ENCODE data around the gene STRN3.

GRCh38 chr14:30988509-30988908, 37.7 kb downstream of the STRN3 start:
- TF ChIP-seq GATA2 (IDR thresholded peaks at IDR 0.05; ENCODE audit: low read depth, low read length), result no peak
- no peak for TF ChIP-seq GATA3 (IDR thresholded peaks at IDR 0.05; ENCODE audit: low read depth, low read length)
